Stimulated activated CD4-positive, alpha-beta T cell treated with anti-CD3 and anti-CD28 coated beads, Interleukin-2, amount 100 ng/mL, for 24 hours (primary cell): ENCODE results near the gene ANKRD23.
A peak's percentile ranks its signal among the peaks of the same experiment; 100 is the strongest.
"Not testable (repeated sequence)": the region's sequence is repeated elsewhere in the genome, so short reads cannot be mapped to it uniquely, and the experiment has no call there.

Source experiments
- DNase-seq, 2 donors: peaks; one replicate each; pipeline ENCODE4 v3.0.0-alpha.2; 2020

ANKRD23 gene

GRCh38 chr2:96863056-96863455, 19.2 kb upstream of the ANKRD23 start:
- not testable (repeated sequence) for DNase-seq

- no peak for DNase-seq
Measured at GRCh38 chr2:96861074-96861473, 17.3 kb upstream of the ANKRD23 start.

GRCh38 chr2:96860065-96861029, 16.5 kb upstream of the ANKRD23 start:
- DNase-seq = peak; percentile 50 to 58

GRCh38 chr2:96859681-96860064, 15.9 kb upstream of the ANKRD23 start:
- DNase-seq = no peak

DNA sequence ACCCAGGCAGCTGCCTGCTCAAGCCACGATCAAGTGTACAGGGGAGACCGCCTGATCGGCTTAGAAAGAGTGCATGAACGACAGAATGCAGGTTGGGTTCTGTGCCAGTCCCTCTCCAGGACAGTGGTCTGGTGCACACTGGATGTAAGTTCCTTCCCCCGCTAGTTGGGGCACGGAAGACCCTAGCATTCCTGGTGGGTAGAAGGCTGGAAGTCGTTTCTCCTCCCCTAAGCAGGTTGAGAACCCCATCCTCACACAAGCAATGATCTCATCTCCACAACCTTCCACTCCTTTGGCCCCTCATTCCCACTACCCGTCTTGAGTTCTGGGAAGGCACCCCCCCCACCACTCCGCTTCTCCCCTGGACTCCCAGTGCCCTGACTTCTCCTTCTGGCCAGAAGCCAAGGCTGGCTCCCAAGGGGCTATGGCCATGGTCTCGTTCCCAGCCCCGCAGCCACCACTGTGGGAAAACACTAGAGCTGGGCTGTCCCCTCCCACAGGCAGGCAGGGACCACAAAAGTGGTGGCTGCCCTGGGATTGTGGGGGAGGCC, 15.4 kb upstream of the ANKRD23 start:
- DNase-seq = no peak

DNA sequence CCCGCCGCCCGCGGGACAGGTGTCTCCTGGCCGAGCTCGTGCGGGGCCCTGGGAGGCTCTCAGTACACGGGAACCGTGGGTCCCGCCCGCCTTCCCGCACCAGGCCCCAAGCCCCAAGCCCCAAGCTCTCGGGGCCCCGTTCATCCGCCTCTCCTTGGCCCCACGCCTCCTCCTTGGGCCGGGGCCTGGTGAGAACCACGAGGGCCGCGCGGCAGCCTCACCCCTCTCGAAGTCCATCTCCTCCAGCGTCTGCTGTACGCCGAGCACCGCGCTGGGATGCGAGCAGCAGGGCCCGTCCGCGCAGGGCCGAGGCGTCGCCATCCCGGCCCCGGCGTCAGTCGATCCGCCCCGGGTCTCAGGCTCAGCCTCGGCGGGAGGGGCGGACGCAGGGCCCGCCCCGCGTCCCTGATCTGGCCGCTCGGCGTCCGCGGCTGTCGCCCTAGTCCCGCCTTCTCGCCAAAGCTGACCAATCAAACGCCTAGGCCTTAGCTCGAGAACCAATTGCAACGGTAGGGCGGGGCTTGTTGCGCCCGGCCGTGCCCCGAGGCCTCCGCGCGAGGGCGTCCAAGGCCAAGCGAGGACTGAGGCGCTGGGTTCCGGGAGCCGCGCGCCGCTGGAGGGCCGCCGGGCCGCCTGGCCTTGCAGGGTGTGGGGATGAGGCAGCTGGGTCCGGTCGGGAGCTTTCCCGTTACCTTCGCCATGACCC, 14.0 kb upstream of the ANKRD23 start, which contains the start of gene ANKRD39:
Gene ANKRD39, minus strand, starts transcription at position 350 of the 706 bp plus-strand sequence. Its CDS starts 29 bp downstream, at position 321.
- peak; percentile 97 to 98 for DNase-seq

- DNase-seq = peak; percentile 47 to 52
Measured at GRCh38 chr2:96856776-96857666, 13.2 kb upstream of the ANKRD23 start.

- no peak for DNase-seq
Measured at GRCh38 chr2:96853321-96853720, 9.5 kb upstream of the ANKRD23 start.

DNA sequence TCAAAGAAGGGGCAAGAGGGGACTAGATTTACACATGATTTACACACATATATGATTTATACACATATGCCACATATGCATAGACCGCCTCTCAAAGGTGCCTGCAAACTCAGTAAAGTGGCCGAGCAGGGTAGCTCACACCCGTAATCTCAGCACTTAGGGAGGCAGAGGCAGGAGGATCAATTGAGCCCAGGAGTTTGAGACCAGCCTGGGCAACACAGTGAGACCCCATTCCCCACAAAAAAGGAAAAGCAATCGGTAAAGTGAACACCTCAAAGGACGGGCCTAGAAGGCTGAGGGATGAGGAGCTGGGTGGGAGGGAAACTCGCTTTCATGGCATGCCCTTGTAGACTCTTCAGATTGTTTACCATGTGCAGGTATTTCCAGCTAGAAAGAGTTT, 8.8 kb upstream of the ANKRD23 start:
- DNase-seq = no peak

DNA sequence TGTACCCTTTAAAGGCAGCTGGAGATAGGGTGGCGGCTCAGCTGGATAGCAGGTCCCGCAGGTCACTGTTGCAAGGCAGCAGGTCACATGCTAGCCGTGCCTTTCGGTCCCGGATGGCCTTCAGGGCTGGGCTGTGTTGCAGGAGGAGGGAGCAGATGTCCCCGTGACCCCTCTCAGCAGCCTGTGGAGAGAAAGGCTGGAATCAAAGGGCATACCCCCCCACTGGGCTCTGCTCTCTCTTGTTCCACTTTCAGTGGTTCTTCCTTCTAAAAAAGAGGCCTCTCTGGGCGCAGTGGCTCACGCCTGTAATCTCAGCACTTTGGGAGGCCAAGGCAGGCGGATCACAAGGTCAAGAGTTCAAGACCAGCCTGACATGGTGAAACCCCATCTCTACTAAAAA, 4.4 kb upstream of the ANKRD23 start:
- DNase-seq = no peak

DNA sequence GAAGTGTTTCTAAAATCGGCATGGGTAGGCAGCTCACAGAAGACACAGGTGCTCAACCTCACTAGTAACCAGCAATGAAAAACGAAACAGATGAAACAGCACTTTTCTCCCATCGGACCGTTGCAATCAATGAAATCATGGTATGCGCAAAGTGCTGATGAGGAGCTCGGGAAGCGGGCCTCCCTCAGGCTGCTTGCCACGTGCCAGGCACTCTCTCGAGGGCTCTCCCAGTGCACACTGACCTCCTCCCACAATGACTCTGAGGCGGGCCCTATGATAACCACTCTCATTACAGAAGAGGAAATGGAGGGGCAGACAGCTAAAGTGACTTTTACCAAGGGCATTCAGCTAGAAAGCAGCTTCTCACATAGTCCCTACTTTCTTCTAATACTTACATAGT, 3.8 kb upstream of the ANKRD23 start:
- DNase-seq = no peak

DNA sequence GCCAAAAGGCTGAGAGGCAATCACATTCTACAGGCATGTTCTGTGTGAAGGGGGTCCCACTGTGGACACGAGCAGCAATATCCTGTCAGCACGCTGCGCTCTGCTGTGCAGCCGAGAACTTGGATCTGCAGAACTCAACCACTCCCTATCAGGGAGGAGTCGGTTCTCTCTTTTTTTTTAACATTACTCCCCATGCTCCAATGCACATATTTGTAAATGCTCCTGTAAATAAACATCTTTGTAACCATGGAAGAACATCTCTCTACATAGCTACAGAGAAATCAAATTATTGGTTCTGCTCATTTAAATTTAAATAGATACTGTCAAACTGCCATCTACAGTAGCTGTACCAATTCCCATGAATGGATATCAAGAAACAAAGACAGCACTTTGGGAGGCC, 3.0 kb upstream of the ANKRD23 start:
- DNase-seq = no peak

- DNase-seq = no peak
Measured at GRCh38 chr2:96844405-96844808, 586 bp upstream of the ANKRD23 start.

DNA sequence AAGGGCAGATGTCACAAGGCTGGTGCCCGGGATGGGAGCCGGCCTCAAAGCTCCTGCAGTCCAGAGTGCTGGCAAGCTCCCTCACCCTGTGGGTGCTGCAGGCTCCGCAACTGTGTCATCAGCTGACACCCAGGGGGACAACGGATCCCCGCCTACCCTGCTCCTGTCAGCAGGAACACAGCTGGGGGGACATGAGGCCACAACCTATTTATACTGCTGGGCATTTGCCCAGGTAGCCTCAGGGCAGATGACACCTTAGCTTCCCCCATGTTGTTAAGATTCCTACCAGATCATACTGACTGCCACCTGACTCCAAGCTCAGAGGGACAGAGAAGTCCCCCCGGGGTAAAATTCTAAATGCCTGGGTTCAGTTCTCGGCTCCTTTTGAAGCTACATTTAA, 1.2 kb downstream of the ANKRD23 start:
- DNase-seq = no peak

DNA sequence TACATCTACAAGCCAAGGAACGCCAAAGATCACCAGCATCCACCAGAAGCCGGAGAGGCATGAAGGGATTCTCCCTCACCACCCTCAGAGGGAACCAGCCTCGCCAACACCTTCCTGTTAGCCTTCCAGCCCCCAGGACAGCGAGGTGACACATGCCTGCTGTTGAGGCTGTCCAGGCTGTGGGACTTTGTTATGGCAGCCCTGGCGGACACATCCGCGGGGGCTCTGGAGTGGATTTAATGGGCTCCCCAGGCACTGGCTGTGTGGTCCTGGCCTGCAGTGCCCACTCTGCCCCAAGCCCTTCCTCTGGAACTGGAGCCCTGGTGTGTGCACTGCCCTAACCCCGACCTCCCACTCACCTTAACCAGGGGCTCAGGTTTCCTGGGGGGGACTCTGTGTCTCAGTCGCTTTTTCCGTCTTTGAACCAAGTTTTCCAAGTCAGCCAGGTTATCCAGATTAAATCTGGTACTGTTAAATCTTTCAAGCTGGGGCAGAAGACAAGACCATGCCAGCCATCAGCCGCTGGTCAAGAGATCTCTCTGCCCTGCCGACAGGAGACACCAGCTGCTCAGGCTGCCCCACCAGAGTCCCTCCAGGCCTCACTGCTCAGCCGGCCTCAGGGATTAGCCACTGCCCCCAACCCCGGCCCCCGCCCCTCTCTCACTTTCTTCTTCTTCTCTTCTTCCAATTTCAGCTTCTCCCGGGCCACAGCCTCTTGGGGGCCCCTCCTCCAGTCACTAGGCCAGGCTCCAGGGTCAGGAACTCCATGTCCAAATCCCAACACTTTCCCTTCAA, 1.9 kb downstream of the ANKRD23 start:
- no peak for DNase-seq

DNA sequence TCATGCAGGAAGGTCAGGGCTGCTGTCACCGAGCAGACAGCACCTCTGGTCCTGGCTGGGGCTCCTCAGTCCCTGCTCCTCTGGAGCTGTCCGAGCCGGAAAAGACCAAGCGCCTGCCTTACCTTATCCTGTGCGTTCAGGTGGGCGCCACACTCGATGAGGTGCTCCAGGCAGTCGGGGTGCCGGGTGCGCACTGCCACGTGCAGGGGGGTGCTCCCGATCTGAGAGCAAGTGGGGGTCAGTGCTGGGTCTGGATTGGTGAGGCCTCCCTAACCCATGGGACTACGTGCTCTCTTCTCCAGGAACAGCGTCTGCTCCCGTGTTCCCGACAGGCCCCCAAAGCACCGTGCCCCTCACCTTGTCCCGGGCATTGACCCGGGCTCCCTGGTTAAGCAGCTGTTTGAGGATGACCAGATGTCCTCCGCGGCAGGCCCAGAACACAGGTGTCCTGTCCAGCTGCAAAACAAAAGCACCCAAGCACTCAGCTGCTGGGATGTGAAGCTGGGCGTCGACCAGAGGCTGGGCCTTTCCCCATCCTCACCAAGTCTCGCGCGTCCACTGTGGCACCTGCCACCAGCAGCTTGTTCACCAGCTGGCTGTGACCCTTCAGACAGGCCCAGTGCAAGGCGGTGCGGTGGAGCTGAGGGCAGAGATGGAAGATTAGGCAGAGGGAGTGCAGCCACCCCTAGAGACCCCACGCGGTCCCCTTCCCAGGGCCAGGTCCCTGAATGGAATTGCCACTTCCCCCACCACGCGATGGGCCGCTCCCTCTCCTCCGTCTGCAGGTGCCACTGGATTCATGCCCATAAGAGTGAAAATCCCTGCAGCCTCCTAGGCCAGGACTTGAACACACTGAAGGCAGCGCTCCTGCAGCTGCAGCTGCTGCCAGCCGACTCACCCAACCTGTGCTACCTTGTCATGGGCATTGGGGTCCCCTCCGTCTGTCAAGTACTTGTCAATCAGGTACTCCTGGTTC, 3.7 kb downstream of the ANKRD23 start:
- DNase-seq = no peak

- DNase-seq = peak; percentile 81 to 89
Measured at GRCh38 chr2:96839293-96839874, 4.4 kb downstream of the ANKRD23 start.

DNA sequence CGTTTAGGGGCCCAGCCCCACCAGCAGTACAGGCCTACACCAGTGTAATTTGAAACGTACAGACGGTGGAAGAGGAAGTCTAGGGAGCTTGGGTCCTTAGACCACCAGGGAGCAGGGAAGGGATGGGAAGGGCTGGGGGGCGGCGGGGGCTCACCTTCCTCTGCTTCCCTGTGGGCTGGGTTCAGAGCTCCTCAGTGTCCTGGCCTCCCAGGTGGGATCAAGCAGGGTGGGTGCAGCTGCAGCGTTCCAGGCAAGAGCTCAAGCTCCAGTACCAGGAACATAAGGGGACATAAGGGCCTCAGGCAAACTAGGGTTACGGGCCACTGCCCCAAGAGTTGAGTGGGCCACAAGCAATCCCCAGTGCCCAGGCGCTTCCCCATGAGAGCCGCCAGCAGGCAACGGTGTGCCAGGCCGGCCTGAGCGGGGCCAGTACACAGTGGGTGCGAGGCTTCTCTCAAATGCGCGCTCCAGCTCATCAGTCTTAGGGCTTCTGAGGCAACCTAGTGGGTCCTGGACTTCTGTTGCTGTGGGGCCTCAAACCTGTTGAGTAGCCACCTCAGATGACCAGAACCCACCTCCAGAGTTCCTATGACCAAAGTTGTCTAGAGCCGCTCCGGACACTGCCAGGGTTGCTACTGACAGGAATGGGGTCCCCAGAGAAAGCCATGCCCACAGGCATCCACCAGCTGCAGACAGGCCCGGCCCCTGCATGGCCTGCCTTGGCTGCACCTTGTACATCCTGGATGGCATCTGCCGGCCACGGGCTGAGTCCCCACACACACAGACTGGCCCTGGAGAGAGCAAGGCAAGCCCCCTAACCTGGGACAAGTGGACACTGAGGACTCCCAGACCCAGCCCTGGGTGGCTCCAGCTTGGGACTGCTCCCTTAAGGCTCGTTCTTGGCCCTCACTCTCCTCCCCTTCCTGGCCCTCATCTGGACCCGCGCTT, 5.2 kb downstream of the ANKRD23 start:
- DNase-seq = no peak

DNA sequence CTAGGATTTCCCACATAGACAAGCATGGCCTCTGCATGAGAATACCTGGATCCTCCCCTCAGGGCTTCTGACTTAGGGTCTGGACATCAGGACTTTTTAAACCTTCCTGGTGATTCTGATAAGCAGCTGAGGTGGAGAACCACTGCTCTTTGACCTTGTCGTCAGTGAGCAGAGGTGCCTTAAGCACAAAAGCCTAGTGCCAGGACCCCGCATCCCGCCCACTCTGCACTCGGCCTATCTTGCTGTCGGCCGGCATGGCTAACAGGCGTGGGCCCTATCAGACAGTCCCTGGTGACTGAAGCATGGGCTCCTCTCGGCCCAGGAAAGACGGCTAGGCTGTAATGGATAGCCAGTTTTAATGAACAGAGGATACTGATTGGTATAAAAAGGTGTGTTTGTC, 6.2 kb downstream of the ANKRD23 start:
- no peak for DNase-seq
